IMR-90 (cell line): ENCODE data around the gene CLIC3.

Experiments used
- BHLHE40 ChIP-seq: fragments of 150-350 bp; IDR thresholded peaks from 2 replicates; pipeline ENCODE4 v1.6.1; 2016; ENCODE audit warnings: mild to moderate bottlenecking, low read depth, low read length
- CEBPB ChIP-seq: IDR thresholded peaks from 2 replicates; pipeline ENCODE4 v1.6.1; 2012; ENCODE audit warnings: low read depth, low read length, improper control_type of control experiment
- CTCF ChIP-seq: conservative IDR thresholded peaks from 2 replicates; pipeline ENCODE4 v1.5.1; 2012; ENCODE audit warnings: mild to moderate bottlenecking, low read depth, low read length, improper control_type of control experiment
- MAFK ChIP-seq: IDR thresholded peaks from 2 replicates; pipeline ENCODE4 v1.6.1; 2012; ENCODE audit warnings: low read depth, low read length, improper control_type of control experiment
- POLR2A ChIP-seq: IDR thresholded peaks from 2 replicates; pipeline ENCODE4 v1.6.1; 2012; ENCODE audit warnings: mild to moderate bottlenecking, low read depth, low read length
- RFX5 ChIP-seq: IDR thresholded peaks from 2 replicates; pipeline ENCODE4 v1.8.0; 2012; ENCODE audit warnings: low read depth, mild to moderate bottlenecking, low read length, moderate library complexity
- SMC3 ChIP-seq: fragments of 150-350 bp; IDR thresholded peaks from 2 replicates; pipeline ENCODE4 v1.6.1; 2016; ENCODE audit warnings: low read depth, mild to moderate bottlenecking, antibody characterized with exemption, low read length, moderate library complexity

- TF ChIP-seq POLR2A (no peak), CTCF (no peak), SMC3 (no peak), RFX5 (no peak), CEBPB (no peak), MAFK (no peak), BHLHE40 (no peak)
These were observed 23.6 kb downstream of the CLIC3 start for GRCh38 chr9:136972743-136973142.
